Stimulated activated CD4-positive, alpha-beta T cell treated with anti-CD3 and anti-CD28 coated beads, Interleukin-4, amount 100 ng/mL, for 24 hours (primary cell): ENCODE data around the gene HMCN1.

ENCODE experiments used
- DNase-seq: peaks from one replicate; pipeline ENCODE4 v3.0.0-alpha.2; 2020

HMCN1 gene

GRCh38 chr1:186044079-186044685 is 310.0 kb downstream of the HMCN1 start:
- DNase-seq = no peak

GRCh38 chr1:186046437-186047211 is 312.4 kb downstream of the HMCN1 start:
- no peak for DNase-seq

- DNase-seq = no peak
These were observed 316.2 kb downstream of the HMCN1 start for GRCh38 chr1:186050360-186050759.

GRCh38 chr1:186054003-186054402 is 319.8 kb downstream of the HMCN1 start:
- DNase-seq = no peak

GRCh38 chr1:186054932-186055331 is 320.7 kb downstream of the HMCN1 start:
- no peak for DNase-seq

GRCh38 chr1:186055846-186056245 is 321.7 kb downstream of the HMCN1 start:
- no peak for DNase-seq

GRCh38 chr1:186057086-186057485 is 322.9 kb downstream of the HMCN1 start:
- no peak for DNase-seq

- DNase-seq = no peak
These were observed 325.1 kb downstream of the HMCN1 start for GRCh38 chr1:186059311-186059710.

- DNase-seq = no peak
These were observed 325.6 kb downstream of the HMCN1 start for GRCh38 chr1:186059752-186060151.

GRCh38 chr1:186060226-186060625 is 326.0 kb downstream of the HMCN1 start:
- no peak for DNase-seq

- DNase-seq = no peak
These were observed 329.0 kb downstream of the HMCN1 start for GRCh38 chr1:186063091-186063657.

GRCh38 chr1:186066411-186066810 is 332.2 kb downstream of the HMCN1 start:
- no peak for DNase-seq

GRCh38 chr1:186073697-186074096 is 339.5 kb downstream of the HMCN1 start:
- DNase-seq = no peak

- no peak for DNase-seq
These were observed 341.8 kb downstream of the HMCN1 start for GRCh38 chr1:186076006-186076405.

- DNase-seq = no peak
These were observed 344.1 kb downstream of the HMCN1 start for GRCh38 chr1:186078245-186078644.

GRCh38 chr1:186079084-186079684 is 345.0 kb downstream of the HMCN1 start:
- DNase-seq = no peak

GRCh38 chr1:186082235-186082937 is 348.2 kb downstream of the HMCN1 start:
- DNase-seq = peak; percentile 5

- no peak for DNase-seq
These were observed 352.4 kb downstream of the HMCN1 start for GRCh38 chr1:186086583-186086982.

GRCh38 chr1:186089940-186090339 is 355.7 kb downstream of the HMCN1 start:
- no peak for DNase-seq

GRCh38 chr1:186091222-186091720 is 357.1 kb downstream of the HMCN1 start:
- no peak for DNase-seq

- DNase-seq = no peak
These were observed 359.2 kb downstream of the HMCN1 start for GRCh38 chr1:186093437-186093836.

- no peak for DNase-seq
These were observed 360.0 kb downstream of the HMCN1 start for GRCh38 chr1:186094172-186094571.
